ENCODE results near the gene ST6GALNAC2.
"Not testable (repeated sequence)": the region's sequence is repeated elsewhere in the genome, so short reads cannot be mapped to it uniquely, and the experiment has no call there.

DNA sequence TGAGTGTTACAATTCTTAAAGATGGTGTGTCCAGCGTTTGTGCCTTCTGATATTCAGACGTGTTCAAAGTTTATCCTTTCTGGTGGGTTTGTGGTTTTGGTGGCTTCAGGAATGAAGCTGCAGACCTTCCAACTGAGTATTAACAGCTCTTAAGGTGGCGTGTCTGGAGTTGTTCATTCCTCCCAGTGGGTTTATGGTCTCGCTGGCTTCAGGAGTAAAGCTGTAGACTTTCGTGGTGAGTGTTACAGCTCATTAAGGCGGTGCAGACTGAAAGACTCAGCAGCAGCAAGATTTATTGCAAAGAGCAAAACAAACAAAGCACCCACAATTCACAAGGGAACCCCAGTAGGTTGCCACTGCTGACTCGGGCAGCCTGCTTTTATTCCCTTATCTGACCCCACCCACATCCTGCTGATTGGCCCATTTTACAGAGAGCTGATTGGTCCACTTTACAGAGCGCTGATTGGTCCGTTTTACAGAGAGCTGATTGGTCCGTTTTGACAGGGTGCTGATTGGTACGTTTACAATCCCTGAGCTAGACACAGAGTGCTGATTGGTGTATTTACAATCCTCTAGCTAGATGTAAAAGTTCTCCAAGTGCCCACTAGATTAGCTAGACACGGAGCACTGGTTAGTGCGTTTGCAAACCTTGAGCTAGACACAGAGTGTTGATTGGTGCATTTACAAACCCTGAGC lies 28.6 kb upstream of the ST6GALNAC2 start:
- not testable (repeated sequence) for TF ChIP-seq EZH2 (IDR thresholded peaks at IDR 0.05; ENCODE audit: insufficient read depth, poor library complexity, severe bottlenecking); EZH2phosphoT487 (IDR thresholded peaks at IDR 0.05; ENCODE audit: insufficient read depth, low read depth)
